BLaER1 (cell line): ENCODE measurements around the gene ZNF735.
"Not testable (repeated sequence)": the region's sequence is repeated elsewhere in the genome, so short reads cannot be mapped to it uniquely, and the experiment has no call there.

Experiments used
- H3K27ac ChIP-seq: shearing (Covaris generic); formaldehyde crosslinking; 2 replicates; pipeline ENCODE4 v1.8.1; 2022
- H3K27me3 ChIP-seq: shearing (Covaris generic); formaldehyde crosslinking; 2 replicates; pipeline ENCODE4 v1.8.1; 2022
- H3K36me3 ChIP-seq: shearing (Covaris generic); formaldehyde crosslinking; 2 replicates; pipeline ENCODE4 v1.8.1; 2022
- H3K4me1 ChIP-seq: shearing (Covaris generic); formaldehyde crosslinking; 2 replicates; pipeline ENCODE4 v1.8.1; 2022
- H3K4me2 ChIP-seq: shearing (Covaris generic); formaldehyde crosslinking; 2 replicates; pipeline ENCODE4 v1.8.1; 2022
- H3K4me3 ChIP-seq: shearing (Covaris generic); formaldehyde crosslinking; 2 replicates; pipeline ENCODE4 v1.8.1; 2022
- H3K9ac ChIP-seq: shearing (Covaris generic); formaldehyde crosslinking; 2 replicates; pipeline ENCODE4 v1.8.1; 2022
- H3K9me3 ChIP-seq: shearing (Covaris generic); formaldehyde crosslinking; 2 replicates; pipeline ENCODE4 v1.8.1; 2022
- H4K20me1 ChIP-seq: shearing (Covaris generic); formaldehyde crosslinking; 2 replicates; pipeline ENCODE4 v1.8.1; 2022
- Cebpa-rat ChIP-seq: shearing (Covaris generic); IDR thresholded peaks from 2 replicates; pipeline ENCODE4 v1.8.1; 2022

ZNF735 gene

DNA sequence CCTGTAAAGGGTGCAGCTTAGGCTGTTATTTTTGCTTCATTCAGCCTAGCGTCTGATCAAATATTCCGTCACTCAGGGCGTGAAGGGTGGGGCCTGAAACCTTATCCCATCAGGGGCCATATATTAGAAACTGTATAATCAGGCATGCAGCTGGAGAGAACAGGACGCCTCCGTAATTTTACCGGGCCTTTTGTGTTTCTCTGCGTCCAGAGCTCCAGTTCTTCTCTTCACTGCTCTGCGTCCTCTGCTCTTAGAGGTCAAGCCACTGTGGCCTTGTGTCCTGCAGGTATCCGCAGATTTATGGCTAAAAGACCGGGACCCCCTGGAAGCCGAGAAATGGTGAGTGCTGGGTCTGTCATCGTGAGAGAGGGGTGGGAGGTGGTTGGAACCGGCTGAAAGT, at the start of gene ZNF735:
Gene ZNF735 (plus strand): TSS at position 301 of the 400 bp plus-strand sequence. CDS start 0 bp downstream, at position 301.
- no peak within 1 kb of the TSS for H3K4me3 ChIP-seq
- TF ChIP-seq Cebpa-rat, result no peak
- H3K4me1 ChIP-seq, result no peaks in the 10 kb centered on the region
- H3K4me2 ChIP-seq, result no peak within 1 kb of the TSS
- no peaks in the 10 kb centered on the region for H3K27me3 ChIP-seq
- no peak within 1 kb of the TSS for H3K9ac ChIP-seq
- H3K9me3 ChIP-seq, result peaks cover 52% of the 10 kb centered on the region
- no peaks in the 10 kb centered on the region for H4K20me1 ChIP-seq
- H3K27ac ChIP-seq, result no peak within 1 kb of the TSS
- no peaks in the 10 kb centered on the region for H3K36me3 ChIP-seq

DNA sequence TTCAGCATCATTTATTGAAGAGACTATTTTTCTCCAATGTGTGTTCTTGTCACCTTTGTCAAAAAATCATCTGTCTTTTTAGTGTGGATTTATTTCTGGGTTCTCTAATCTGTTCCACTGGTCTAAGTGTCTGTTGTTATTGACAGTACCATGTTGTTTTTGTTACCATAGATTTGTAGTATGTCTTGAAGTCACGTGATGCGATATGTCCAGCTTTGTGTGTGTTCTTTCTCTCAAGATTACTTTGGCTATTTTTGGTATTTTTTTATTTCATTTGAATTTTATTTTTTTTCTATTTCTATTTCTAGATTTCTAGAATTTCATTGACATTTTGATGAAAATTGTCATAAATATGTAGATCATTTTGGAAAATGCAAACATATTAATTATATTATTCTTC, 36.0 kb upstream of the ZNF735 start:
- not testable (repeated sequence) for H3K27ac ChIP-seq, H3K4me2 ChIP-seq, H3K27me3 ChIP-seq, H3K4me3 ChIP-seq, H3K36me3 ChIP-seq, H3K9ac ChIP-seq, H3K4me1 ChIP-seq, H4K20me1 ChIP-seq
- peaks cover 18% of the 10 kb centered on the region for H3K9me3 ChIP-seq

DNA sequence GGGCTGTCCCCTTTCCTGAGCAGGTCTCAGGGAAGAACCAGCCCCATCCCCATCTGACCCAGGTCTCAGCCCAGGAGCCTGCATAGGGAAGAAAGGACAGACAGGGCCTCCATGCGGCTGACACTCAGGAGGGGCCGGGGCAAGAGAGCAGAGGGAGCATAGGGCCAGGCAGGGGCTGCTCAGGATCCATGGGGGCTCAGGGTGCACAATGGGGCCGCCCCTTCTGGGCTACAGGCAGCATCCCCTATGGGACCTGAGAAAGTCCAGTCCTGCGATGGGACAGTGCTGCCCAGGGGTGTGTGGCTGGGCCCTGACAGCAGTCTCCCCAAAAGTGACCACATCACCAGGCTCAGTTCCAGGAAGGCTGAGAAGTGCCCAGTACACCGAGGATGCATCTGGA, 32.7 kb upstream of the ZNF735 start:
- H3K4me3 ChIP-seq, result no peak overlapping the region
- no peaks in the 10 kb centered on the region for H3K27me3 ChIP-seq
- no peaks in the 10 kb centered on the region for H3K36me3 ChIP-seq
- H3K9ac ChIP-seq, result no peak overlapping the region
- H4K20me1 ChIP-seq, result no peaks in the 10 kb centered on the region
- H3K9me3 ChIP-seq, result peaks cover 18% of the 10 kb centered on the region
- no peak overlapping the region for H3K27ac ChIP-seq
- no peaks in the 10 kb centered on the region for H3K4me1 ChIP-seq
- no peak overlapping the region for H3K4me2 ChIP-seq
- no peak for TF ChIP-seq Cebpa-rat

DNA sequence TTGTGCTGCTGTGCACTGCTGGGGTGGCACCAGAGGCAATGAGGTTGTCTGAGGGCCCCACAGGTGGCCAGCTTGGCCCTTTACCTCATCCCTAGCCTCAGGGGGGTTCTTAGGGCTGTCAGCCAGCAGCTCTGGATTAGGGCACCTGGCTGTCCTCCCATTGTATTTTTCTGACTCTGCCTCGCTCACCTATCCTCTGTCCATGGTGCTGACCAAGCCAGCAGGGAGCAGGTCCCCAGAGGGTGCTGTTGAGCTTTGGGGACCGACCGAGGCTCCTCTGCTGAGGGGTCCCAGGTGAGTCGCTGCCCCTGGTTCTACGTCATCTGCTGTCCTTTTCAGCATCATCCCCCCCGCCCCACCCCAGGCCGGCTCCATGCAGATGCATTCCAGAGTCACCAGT, 32.1 kb upstream of the ZNF735 start:
- no peak overlapping the region for H3K4me3 ChIP-seq
- no peak for TF ChIP-seq Cebpa-rat
- no peaks in the 10 kb centered on the region for H3K36me3 ChIP-seq
- no peaks in the 10 kb centered on the region for H3K27me3 ChIP-seq
- no peak overlapping the region for H3K9ac ChIP-seq
- H4K20me1 ChIP-seq, result no peaks in the 10 kb centered on the region
- H3K9me3 ChIP-seq, result peaks cover 18% of the 10 kb centered on the region
- no peak overlapping the region for H3K4me2 ChIP-seq
- H3K4me1 ChIP-seq, result no peaks in the 10 kb centered on the region
- H3K27ac ChIP-seq, result no peak overlapping the region

DNA sequence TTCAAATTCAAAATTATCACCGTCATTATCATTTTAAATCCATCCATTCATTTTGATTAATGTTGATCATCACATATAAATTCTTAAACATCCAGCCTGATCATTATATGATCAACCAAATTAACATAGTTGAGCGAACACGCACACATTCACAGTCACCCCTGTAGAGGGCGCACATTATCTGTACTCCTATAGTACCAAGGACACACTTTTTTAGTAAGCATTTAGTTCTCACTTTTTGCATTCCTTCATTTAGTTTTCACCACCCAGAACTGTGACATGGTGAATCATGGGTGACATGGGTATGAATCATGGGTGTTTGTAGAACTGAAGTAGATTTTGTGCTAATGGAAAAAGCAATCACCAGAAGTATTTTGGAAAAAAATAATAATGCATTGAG, 26.0 kb upstream of the ZNF735 start:
- H3K4me1 ChIP-seq, result no peaks in the 10 kb centered on the region
- no peak overlapping the region for H3K4me3 ChIP-seq
- H4K20me1 ChIP-seq, result no peaks in the 10 kb centered on the region
- no peaks in the 10 kb centered on the region for H3K36me3 ChIP-seq
- H3K9me3 ChIP-seq, result peaks cover 36% of the 10 kb centered on the region
- H3K27me3 ChIP-seq, result no peaks in the 10 kb centered on the region
- H3K4me2 ChIP-seq, result no peak overlapping the region
- H3K9ac ChIP-seq, result no peak overlapping the region
- H3K27ac ChIP-seq, result no peak overlapping the region
- no peak for TF ChIP-seq Cebpa-rat

DNA sequence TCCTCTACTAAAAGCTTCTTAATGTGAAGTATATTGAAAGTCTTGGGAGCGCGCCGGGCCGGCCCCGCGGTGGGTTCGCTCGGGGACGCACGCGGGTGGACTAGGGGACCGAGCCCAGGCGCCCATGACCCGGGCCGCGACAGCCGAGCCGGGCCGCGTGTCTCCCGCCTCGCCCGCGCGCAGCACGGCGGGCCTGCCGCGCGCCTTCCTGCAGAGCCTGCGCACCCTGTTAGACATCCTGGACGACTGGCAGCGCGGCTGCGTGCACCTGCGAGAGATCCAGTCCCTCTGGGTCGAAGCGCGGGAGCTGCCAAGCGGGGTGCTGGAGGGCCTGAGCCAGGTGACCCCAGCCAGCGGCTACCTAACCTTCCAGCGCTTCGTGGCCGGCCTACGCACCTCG, 25.4 kb upstream of the ZNF735 start:
- H3K4me1 ChIP-seq, result no peaks in the 10 kb centered on the region
- TF ChIP-seq Cebpa-rat, result no peak
- no peak overlapping the region for H3K4me3 ChIP-seq
- H3K4me2 ChIP-seq, result no peak overlapping the region
- no peaks in the 10 kb centered on the region for H3K27me3 ChIP-seq
- H4K20me1 ChIP-seq, result no peaks in the 10 kb centered on the region
- no peak overlapping the region for H3K27ac ChIP-seq
- H3K36me3 ChIP-seq, result no peaks in the 10 kb centered on the region
- no peak overlapping the region for H3K9ac ChIP-seq
- H3K9me3 ChIP-seq, result peaks cover 36% of the 10 kb centered on the region

DNA sequence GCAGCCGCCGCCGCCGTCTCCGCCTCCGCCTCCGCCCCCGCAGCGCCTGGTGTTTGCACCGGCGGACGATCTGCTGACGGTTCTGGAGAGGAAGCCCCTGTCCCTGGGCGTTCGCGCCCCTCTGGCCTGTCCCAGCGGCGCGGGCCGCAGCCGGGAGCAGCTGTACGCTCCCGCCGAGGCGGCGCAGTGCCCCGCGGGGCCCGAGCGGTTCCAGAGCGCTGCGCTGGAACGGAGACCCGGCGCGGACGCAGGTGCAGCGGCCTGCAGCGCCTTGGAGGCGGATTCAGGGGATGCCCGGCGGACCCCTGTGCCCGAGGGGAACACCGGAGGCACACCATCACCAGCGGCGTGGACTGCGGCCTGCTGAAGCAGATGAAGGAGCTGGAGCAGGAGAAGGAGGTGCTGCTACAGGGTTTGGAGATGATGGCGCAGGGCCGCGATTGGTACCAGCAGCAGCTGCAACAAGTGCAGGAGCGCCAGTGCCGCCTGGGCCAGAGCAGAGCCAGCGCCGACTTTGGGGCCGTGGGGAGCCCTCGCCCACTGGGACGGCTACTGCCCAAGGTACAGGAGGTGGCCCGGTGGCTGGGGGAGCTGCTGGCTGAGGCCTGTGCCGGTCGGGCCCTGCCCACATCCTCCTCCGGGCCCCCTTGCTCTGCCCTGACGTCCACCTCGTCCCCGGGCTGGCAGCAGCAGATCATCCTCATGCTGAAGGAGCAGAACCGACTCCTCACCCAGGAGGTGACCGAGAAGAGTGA, 24.8 kb upstream of the ZNF735 start:
- H3K36me3 ChIP-seq, result no peaks in the 10 kb centered on the region
- H3K4me2 ChIP-seq, result no peak overlapping the region
- H3K9ac ChIP-seq, result no peak overlapping the region
- no peak overlapping the region for H3K27ac ChIP-seq
- no peaks in the 10 kb centered on the region for H3K27me3 ChIP-seq
- TF ChIP-seq Cebpa-rat, result no peak
- H3K9me3 ChIP-seq, result peaks cover 36% of the 10 kb centered on the region
- no peaks in the 10 kb centered on the region for H4K20me1 ChIP-seq
- H3K4me3 ChIP-seq, result no peak overlapping the region
- no peaks in the 10 kb centered on the region for H3K4me1 ChIP-seq

DNA sequence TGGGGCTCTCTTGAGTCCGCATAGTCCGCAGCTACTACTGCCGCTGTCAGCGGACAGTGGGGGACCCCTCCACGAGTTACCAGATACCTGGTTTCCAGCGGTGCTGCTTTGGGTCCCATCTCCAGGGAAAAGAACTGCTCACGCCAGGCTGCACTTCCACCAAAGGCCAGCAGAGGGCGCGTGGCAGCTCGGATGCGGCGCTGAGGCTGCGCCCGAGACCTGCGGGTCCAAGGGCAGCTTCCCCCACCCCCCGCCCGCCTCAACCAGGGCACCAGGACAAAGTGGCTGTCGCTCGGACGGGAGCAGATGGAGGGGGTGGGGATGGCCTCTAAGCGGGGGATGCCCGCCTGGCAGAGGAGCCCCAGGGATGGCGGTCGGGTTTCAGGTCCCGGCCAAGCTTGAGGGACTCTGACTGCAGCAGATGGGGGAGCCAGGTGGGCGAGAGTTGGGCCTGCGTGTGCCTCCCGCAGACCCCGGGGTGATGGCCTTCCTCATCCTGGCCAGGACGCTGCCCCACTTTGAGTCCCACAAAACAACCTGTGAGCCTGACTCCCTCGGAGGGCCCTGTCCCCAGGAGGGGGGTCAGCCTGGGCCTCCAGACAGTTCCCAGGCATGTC, 23.8 kb upstream of the ZNF735 start:
- H3K9me3 ChIP-seq, result peaks cover 36% of the 10 kb centered on the region
- H3K36me3 ChIP-seq, result no peaks in the 10 kb centered on the region
- no peak overlapping the region for H3K4me3 ChIP-seq
- H4K20me1 ChIP-seq, result no peaks in the 10 kb centered on the region
- H3K4me1 ChIP-seq, result no peaks in the 10 kb centered on the region
- H3K27ac ChIP-seq, result no peak overlapping the region
- H3K4me2 ChIP-seq, result no peak overlapping the region
- H3K9ac ChIP-seq, result no peak overlapping the region
- no peak for TF ChIP-seq Cebpa-rat
- H3K27me3 ChIP-seq, result no peaks in the 10 kb centered on the region

DNA sequence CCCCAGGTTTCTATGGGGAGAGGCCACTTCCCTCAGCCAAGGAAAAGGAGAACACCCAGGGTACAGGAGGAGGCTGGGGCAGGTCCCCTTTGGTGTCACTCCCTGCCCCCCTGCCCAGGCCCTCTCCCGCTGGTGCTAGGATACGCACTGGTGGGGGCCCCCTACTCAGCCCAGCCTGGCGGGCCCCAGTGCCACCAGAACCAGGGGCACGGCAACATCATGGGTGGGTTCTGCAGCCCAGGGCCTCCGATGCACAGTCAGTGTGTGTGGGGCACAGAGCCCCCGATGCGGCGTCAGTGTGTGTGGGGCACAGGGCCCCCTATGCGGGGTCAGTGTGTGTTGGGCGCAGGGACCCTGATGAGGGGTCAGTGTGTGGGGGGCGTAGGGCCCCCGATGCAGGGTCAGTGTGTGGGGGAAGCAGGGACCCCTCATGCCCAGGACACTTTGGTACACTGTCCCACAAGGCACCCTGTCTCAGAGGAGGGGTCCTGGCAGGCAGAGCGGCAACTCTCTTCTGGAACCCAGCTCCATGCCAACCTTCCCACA, 23.1 kb upstream of the ZNF735 start:
- no peak overlapping the region for H3K27ac ChIP-seq
- no peak for TF ChIP-seq Cebpa-rat
- H4K20me1 ChIP-seq, result no peaks in the 10 kb centered on the region
- no peak overlapping the region for H3K4me3 ChIP-seq
- peaks cover 36% of the 10 kb centered on the region for H3K9me3 ChIP-seq
- H3K36me3 ChIP-seq, result no peaks in the 10 kb centered on the region
- no peak overlapping the region for H3K9ac ChIP-seq
- H3K4me1 ChIP-seq, result no peaks in the 10 kb centered on the region
- no peaks in the 10 kb centered on the region for H3K27me3 ChIP-seq
- no peak overlapping the region for H3K4me2 ChIP-seq

DNA sequence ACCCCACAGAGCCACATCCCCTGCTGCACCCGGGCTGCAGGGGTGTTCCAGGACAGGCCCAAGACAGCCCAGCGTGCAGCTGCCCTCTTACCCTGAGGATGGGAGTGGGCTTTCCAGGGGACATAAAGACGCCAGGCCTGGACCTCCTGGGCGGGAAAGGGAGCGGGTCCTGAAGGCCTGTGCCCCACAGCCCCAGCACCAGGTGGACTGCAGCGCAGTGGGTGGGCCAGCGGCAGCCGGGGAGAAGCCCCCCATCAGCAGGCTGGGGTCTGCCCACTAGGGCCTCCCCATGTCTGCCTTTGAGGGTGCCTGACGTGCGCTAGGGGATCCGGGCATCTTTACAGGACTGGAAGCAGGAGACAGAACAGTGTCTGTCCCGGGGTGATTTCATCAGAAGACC, 22.6 kb upstream of the ZNF735 start:
- Histone ChIP-seq H3K36me3 (no peaks in the 10 kb centered on the region), H3K4me1 (no peaks in the 10 kb centered on the region), H3K9ac (no peak overlapping the region), H3K4me2 (no peak overlapping the region), H4K20me1 (no peaks in the 10 kb centered on the region), H3K27ac (no peak overlapping the region), H3K9me3 (peaks cover 36% of the 10 kb centered on the region), H3K4me3 (no peak overlapping the region), H3K27me3 (no peaks in the 10 kb centered on the region)
- no peak for TF ChIP-seq Cebpa-rat
